Central memory CD8-positive, alpha-beta T cell (primary cell): ENCODE measurements around the gene AGPAT2.

Source experiments
- ATAC-seq: fragments of 150-1000 bp; cut with Tn5 transposase; replicated peaks from 2 replicates; pipeline ENCODE4 v1.10.0; 2022; ENCODE audit warnings: mild to moderate bottlenecking, moderate FRiP score, moderate number of reproducible peaks; ENCODE audit not compliant: poor library complexity, severe bottlenecking; ENCODE audit errors: extremely low read depth
- DNase-seq, 2 donors: peaks; one replicate each; pipeline ENCODE4 v3.0.0; 2021; ENCODE audit warnings: low spot score in 2 of 2
- H3K27ac Mint-ChIP-seq: one replicate; pipeline ENCODE4 v1.8.0; 2022; ENCODE audit warnings: low read depth, mild to moderate bottlenecking, moderate library complexity, mixed read lengths
- H3K27me3 Mint-ChIP-seq: one replicate; pipeline ENCODE4 v1.8.0; 2022; ENCODE audit warnings: mixed read lengths
- H3K36me3 Mint-ChIP-seq: one replicate; pipeline ENCODE4 v1.8.0; 2022; ENCODE audit warnings: mild to moderate bottlenecking, moderate library complexity, mixed read lengths; ENCODE audit not compliant: insufficient read depth
- H3K4me1 Mint-ChIP-seq: one replicate; pipeline ENCODE4 v1.8.0; 2022; ENCODE audit warnings: mixed read lengths
- H3K4me3 Mint-ChIP-seq: one replicate; pipeline ENCODE4 v1.8.0; 2022; ENCODE audit warnings: mild to moderate bottlenecking, moderate library complexity, mixed read lengths
- H3K9me3 Mint-ChIP-seq: one replicate; pipeline ENCODE4 v1.8.0; 2022; ENCODE audit warnings: mixed read lengths

Gene AGPAT2

DNA sequence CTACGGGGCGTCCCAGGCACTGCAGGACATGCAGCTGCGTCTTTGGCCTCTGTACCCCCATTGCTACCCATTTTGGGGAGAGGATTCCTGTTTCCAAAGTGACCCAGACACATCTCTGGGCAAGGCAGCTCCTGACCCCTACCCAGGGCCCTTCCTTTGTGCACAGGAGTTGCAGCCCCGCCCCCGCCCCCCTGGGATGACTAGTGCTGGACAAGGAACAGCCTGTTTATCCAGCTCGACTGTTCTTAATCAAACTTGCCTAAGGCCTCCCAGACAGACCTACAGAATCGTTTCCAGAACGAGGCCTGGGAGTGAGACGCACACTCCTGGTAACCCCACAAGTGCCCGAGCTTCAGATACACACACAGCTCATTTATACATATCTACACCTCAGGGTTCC is 38.4 kb upstream of the AGPAT2 start:
- ATAC-seq: no peak
- no peaks in the 10 kb centered on the region for H3K9me3 Mint-ChIP-seq
- no peak overlapping the region for H3K4me3 Mint-ChIP-seq
- H3K27ac Mint-ChIP-seq: no peak overlapping the region
- H3K4me1 Mint-ChIP-seq: peaks cover 23% of the 10 kb centered on the region
- no peaks in the 10 kb centered on the region for H3K27me3 Mint-ChIP-seq
- H3K36me3 Mint-ChIP-seq: peaks cover 54% of the 10 kb centered on the region
- DNase-seq: no peak

DNA sequence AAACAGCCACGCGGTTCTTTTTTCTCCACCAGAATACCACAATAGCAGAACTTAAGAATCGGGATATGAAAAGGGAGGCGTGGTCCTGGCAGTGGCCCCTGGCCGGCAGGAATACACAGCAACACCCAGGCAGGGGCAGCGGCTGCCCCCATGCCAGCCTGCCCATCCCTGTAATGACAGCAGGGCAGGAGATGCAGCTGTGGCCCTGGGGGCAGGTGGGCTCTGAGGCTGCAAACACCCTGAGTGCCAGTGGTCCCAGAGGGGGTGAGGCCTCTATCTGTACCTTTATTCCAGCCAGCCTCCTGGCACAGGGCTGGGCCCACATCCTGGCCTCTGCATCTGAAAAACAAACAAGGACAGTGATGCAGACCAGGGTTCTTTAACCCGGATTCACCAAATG is 37.5 kb upstream of the AGPAT2 start:
- H3K4me3 Mint-ChIP-seq: no peak overlapping the region

DNA sequence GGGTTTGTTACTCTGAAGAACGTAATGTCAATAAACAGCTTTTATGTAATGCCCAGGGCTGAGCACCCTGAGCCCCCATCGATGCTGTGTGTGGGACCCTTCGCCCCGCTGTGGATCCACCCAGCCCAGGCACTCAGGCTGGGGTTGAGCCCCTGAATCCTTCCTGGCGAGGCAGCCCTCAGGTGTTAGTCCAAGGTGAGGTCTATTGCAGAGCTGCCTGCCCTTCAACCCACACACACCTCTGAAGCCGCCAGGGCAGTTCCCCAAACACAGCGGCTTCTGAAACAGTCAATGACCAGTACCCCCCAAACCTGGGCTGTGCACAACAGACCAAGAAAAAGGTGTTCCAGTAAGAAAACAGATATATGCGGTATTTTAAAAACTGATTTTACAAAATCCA is 36.7 kb upstream of the AGPAT2 start:
- no peak for ATAC-seq
- H3K9me3 Mint-ChIP-seq: no peaks in the 10 kb centered on the region
- H3K36me3 Mint-ChIP-seq: peaks cover 50% of the 10 kb centered on the region
- DNase-seq: no peak
- no peaks in the 10 kb centered on the region for H3K27me3 Mint-ChIP-seq
- H3K4me3 Mint-ChIP-seq: peak overlapping the region; percentile 15
- peaks cover 17% of the 10 kb centered on the region for H3K4me1 Mint-ChIP-seq
- H3K27ac Mint-ChIP-seq: no peak overlapping the region

More for the DNA sequence above, 37.5 kb upstream of the AGPAT2 start:
- Mint-ChIP-seq H3K27me3 (no peaks in the 10 kb centered on the region), H3K4me1 (peaks cover 23% of the 10 kb centered on the region), H3K36me3 (peaks cover 53% of the 10 kb centered on the region), H3K9me3 (no peaks in the 10 kb centered on the region), H3K27ac (no peak overlapping the region)
- ATAC-seq (no peak), DNase-seq (no peak)

DNA sequence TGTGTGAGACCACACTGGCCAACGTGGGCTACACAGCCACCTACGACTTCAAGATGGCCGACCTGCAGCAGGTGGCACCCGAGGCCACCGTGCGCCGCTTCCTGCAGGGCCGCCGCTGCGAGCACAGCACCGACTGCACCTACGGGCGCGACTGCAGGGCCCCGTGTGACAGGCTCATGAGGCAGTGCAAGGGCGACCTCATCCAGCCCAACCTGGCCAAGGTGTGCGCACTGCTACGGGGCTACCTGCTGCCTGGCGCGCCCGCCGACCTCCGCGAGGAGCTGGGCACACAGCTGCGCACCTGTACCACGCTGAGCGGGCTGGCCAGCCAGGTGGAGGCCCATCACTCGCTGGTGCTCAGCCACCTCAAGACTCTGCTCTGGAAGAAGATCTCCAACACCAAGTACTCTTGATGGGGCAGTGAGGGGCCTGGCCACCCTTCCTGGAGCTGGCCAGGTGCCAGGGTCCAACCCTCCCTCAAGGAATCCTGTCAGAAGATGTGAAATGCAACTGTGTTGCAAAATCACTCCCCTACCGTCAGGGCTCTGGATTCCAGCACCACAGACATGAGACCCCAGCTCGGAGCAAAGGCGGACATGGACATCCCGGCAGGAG is 36.2 kb upstream of the AGPAT2 start:
- H3K4me3 Mint-ChIP-seq: peak overlapping the region; percentile 15

DNA sequence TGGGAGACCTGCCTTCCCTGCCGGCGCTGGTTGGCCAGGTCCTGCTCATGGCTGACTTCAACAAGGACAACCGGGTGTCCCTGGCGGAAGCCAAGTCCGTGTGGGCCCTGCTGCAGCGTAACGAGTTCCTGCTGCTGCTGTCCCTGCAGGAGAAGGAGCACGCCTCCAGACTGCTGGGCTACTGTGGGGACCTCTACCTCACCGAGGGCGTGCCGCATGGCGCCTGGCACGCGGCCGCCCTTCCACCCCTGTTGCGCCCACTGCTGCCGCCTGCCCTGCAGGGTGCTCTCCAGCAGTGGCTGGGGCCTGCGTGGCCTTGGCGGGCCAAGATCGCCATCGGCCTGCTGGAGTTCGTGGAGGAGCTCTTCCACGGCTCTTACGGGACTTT is 35.7 kb upstream of the AGPAT2 start:
- Mint-ChIP-seq H3K4me1 (peaks cover 23% of the 10 kb centered on the region), H3K27ac (no peak overlapping the region), H3K9me3 (no peaks in the 10 kb centered on the region), H3K36me3 (peaks cover 43% of the 10 kb centered on the region), H3K4me3 (no peak overlapping the region), H3K27me3 (no peaks in the 10 kb centered on the region)
- no peak for ATAC-seq
- DNase-seq: no peak

More for the DNA sequence above, 36.2 kb upstream of the AGPAT2 start:
- ATAC-seq (no peak), DNase-seq (no peak)
- H3K27me3 Mint-ChIP-seq: no peaks in the 10 kb centered on the region
- peaks cover 46% of the 10 kb centered on the region for H3K36me3 Mint-ChIP-seq
- no peak overlapping the region for H3K27ac Mint-ChIP-seq
- H3K9me3 Mint-ChIP-seq: no peaks in the 10 kb centered on the region
- H3K4me1 Mint-ChIP-seq: peaks cover 20% of the 10 kb centered on the region

DNA sequence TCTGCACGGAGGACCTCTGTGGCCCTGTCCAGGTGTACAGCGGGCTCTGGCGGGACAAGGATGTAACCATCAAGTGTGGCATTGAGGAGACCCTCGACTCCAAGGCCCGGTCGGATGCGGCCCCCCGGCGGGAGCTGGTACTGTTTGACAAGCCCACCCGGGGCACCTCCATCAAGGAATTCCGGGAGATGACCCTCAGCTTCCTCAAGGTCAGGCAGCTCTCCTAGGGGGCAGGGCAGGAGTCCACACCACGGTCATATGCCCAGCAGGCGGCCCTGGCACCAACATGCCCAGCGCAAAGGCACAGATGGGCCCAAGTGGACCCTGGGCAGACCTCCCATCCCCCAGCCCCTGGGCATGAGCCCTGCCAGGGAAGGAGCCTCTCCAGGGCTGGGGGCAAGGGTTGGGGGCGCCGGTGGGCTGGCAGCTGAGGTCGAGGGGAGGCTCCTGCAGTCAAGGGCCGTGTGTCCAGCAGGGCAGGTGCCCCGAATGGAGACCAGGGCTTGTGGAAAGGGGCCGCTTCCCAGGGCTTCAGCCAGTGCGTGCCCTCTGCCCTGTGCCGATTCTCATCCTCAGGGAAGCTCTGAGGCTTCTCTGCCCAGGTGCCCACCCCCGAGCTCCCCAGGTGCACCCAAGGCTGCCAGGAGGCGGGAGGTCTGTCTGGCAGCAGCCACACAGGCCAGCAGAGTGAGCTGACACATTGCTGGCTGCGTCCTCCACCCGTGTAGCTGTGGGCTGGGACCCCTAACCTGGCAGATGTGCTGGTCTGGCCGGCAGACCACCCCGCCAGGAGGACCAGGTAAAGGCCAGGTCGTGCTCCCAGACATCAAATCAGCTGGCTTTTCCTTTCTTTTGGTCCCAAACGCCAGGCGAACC is 35.1 kb upstream of the AGPAT2 start:
- DNase-seq (no peak), ATAC-seq (no peak)
- H3K9me3 Mint-ChIP-seq: no peaks in the 10 kb centered on the region
- peaks cover 38% of the 10 kb centered on the region for H3K36me3 Mint-ChIP-seq
- H3K4me3 Mint-ChIP-seq: no peak overlapping the region
- H3K27ac Mint-ChIP-seq: no peak overlapping the region
- peaks cover 23% of the 10 kb centered on the region for H3K4me1 Mint-ChIP-seq
- H3K27me3 Mint-ChIP-seq: no peaks in the 10 kb centered on the region

DNA sequence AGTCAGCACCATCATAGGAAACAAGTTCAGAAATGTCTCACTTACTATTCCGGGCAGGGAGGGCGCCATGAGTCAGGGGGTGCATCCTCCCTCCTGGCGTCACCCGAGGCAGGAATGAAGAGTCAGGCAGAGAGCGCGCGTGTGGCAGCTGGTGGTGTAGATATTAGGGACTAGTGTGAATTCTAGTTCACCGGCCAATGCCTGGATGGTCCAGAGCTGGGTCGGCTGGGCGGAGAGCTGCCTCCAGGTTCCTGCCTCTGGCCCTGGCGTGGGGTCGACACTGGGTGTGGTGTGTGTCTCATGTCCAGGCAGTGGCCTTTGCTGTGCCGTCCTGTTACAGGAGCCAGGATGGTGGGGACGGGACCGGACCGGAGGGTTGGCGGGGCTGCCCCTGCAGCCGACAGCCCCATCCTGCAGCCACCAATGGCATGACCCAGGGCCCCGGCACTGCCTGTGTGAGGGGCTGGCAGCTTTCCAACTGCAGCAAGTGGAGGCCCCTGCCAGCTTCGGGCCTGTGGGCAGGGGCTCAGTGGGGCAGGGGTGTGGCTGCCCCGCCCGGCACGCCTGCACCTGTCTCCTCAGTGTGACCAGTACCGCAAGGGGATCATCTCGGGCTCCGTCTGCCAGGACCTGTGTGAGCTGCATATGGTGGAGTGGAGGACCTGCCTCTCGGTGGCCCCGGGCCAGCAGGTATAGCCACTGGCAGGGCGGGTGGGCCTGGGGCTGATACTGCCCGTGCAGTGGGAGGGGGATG is 34.3 kb upstream of the AGPAT2 start:
- Mint-ChIP-seq H3K36me3 (peaks cover 33% of the 10 kb centered on the region), H3K27me3 (no peaks in the 10 kb centered on the region), H3K4me1 (peaks cover 17% of the 10 kb centered on the region), H3K4me3 (no peak overlapping the region), H3K27ac (no peak overlapping the region), H3K9me3 (no peaks in the 10 kb centered on the region)
- DNase-seq: no peak
- no peak for ATAC-seq

DNA sequence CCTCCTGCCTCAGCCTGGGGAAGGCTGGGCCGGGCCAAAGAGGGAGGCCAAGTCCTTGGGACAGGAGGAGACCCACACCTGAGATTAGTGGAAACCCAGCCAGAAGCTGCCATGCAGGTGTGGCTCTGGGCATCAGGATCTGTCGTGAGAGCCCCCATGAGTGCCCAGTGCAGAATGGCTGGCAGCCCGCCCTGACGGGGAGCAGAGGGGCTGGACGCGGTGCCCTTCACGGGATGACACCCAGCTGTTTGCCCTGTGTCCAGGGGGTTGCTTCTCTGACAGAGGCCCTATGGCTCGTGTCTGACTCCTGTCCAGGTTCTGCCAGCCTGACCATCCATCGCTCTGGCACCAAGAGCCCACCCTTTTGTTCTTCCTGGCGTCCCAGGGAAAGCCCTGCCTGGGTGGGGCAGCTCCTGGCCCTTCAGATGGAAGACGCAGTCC is 33.7 kb upstream of the AGPAT2 start:
- Mint-ChIP-seq H3K4me3 (no peak overlapping the region), H3K36me3 (peaks cover 28% of the 10 kb centered on the region), H3K27me3 (no peaks in the 10 kb centered on the region), H3K9me3 (no peaks in the 10 kb centered on the region), H3K4me1 (peaks cover 13% of the 10 kb centered on the region), H3K27ac (no peak overlapping the region)
- ATAC-seq (no peak), DNase-seq (no peak)

DNA sequence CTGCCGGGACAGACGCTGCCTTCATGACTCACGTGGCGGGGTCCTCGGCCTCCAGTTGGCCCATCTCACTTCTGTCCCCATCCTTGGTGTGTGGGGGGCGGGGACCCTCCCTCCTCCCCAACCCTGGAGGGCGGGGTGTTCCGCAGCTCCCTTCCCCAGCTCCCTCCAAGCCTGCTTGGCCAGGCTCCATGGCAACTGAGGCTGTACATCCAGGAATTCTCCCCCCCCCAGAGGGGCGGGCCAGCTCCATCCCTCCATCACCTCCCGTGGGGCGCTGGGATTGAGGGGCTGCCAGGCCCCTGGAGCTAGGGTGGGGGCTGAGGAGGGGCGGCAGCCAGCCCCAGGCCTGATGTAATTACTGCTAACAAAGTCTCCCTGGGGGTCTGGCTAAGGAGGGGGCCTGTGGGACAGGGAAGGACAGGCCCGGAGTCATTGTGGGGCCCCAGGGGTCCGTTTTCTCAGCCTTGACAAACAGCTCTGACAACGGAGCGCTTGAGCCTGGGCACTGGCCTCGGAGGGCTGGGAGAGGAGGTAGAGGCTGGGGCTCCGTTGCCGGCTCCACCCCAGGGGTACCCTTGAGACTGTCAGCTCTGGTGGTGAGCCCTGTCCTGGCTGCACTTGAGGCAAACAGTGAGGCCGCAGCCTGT is 33.1 kb upstream of the AGPAT2 start:
- no peaks in the 10 kb centered on the region for H3K9me3 Mint-ChIP-seq
- H3K27ac Mint-ChIP-seq: no peak overlapping the region
- H3K4me1 Mint-ChIP-seq: peaks cover 13% of the 10 kb centered on the region
- no peak overlapping the region for H3K4me3 Mint-ChIP-seq
- DNase-seq (no peak), ATAC-seq (no peak)
- H3K27me3 Mint-ChIP-seq: no peaks in the 10 kb centered on the region
- peaks cover 26% of the 10 kb centered on the region for H3K36me3 Mint-ChIP-seq

DNA sequence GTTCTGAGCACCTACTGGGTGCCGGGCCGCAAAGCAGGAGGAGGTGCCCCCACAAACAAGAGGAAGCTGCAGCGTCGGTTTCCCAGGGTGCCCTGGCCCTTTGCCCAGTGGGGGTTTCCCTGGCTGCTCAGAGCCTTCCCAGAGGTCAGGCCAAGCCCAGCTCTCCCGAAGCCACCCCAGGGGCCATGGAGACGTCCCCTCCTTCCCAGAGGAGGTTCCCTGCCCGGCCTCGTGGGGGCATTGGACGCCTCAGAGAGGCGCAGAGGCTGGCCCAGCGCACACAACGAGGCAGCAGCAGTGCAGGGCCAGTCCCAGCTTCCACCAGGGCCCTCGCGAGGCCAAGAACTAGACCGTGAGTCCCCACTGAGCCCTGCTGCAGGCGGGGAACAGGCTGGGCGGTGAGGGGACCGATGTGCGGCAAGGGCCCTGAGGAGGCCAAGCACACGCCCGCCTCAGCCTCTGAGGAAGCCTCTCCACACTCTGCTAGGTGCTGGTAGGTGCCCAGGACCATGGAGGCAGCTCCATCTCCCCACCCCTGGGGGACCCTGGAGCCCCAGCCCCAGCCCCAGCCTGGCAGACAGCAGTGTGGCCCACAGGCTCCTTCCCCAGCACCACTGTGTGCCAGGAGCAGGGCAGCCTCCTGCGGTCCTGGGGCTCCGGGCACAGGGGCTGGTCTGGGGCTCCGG is 32.1 kb upstream of the AGPAT2 start:
- Mint-ChIP-seq H3K4me3 (no peak overlapping the region), H3K27me3 (peaks cover 2% of the 10 kb centered on the region), H3K9me3 (no peaks in the 10 kb centered on the region), H3K36me3 (peaks cover 16% of the 10 kb centered on the region), H3K4me1 (peaks cover 10% of the 10 kb centered on the region), H3K27ac (no peak overlapping the region)
- no peak for ATAC-seq
- no peak for DNase-seq

DNA sequence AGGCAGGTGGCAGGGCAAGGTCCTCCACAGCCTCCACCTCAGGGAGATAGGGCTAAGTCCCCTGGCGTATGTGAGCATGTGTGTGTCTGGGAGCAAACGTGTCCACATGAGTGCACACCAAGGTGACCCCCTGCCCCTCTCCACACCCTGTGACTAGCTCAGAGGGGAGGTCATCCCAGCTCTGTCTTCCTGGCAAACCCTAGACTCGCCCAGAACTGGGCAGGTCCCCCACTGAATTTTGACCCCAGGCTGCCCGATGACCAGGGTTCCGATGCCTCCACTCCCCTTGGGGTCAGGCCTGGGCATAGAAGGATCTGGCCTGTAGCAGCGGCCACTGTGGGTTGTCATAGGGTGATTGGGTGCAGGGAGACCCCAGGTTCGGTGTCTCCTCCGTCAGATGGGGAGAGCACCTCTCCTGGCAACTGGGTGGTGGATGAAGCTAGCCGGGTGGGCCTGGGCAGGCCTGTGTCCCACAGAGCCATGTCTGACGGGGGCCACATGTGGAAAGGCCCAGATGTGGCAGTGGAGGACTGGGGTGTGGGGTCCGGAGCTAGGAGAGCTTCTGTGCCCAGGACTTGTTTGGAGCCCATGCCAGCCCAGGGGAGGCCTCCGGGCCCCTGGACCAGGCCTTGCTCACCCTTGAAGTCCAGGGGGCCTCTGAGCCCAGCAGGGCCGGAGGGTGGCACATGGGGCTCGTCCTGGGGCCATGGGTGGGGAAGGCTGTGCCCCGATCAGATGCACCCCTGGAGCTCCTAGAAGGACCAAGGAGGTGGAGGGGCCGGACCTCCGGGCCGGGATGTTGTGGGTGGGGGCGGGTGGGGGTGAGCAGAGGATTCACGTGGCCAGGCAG is 31.3 kb upstream of the AGPAT2 start:
- ATAC-seq: no peak
- Mint-ChIP-seq H3K4me1 (peaks cover 5% of the 10 kb centered on the region), H3K36me3 (peaks cover 8% of the 10 kb centered on the region), H3K9me3 (no peaks in the 10 kb centered on the region), H3K27ac (no peak overlapping the region), H3K4me3 (no peak overlapping the region), H3K27me3 (peaks cover 10% of the 10 kb centered on the region)
- no peak for DNase-seq
